Measurements from ENCODE around the gene PRDX5. TPM values are rescaled to one million over a fixed set of nuclear protein-coding genes. Genes with fewer than 3 reads are reported as not detected.

PRDX5 gene
- total RNA-seq, 1 donor from 2014 or later, result 217 TPM

GRCh38 chr11:64369440-64370421 is 51.8 kb downstream of the PRDX5 start:
- H3K27ac Mint-ChIP-seq (ENCODE audit: unreplicated experiment), result no peak overlapping the region
- no peaks in the 10 kb centered on the region for H3K4me1 Mint-ChIP-seq (ENCODE audit: unreplicated experiment)
- TF ChIP-seq, protein P1, sequence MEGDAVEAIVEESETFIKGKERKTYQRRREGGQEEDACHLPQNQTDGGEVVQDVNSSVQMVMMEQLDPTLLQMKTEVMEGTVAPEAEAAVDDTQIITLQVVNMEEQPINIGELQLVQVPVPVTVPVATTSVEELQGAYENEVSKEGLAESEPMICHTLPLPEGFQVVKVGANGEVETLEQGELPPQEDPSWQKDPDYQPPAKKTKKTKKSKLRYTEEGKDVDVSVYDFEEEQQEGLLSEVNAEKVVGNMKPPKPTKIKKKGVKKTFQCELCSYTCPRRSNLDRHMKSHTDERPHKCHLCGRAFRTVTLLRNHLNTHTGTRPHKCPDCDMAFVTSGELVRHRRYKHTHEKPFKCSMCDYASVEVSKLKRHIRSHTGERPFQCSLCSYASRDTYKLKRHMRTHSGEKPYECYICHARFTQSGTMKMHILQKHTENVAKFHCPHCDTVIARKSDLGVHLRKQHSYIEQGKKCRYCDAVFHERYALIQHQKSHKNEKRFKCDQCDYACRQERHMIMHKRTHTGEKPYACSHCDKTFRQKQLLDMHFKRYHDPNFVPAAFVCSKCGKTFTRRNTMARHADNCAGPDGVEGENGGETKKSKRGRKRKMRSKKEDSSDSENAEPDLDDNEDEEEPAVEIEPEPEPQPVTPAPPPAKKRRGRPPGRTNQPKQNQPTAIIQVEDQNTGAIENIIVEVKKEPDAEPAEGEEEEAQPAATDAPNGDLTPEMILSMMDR (IDR thresholded peaks at IDR 0.05), result no peak
- no peak for DNase-seq (ENCODE audit: extremely low spot score, unreplicated experiment)
- peaks cover 20% of the 10 kb centered on the region for H3K36me3 Mint-ChIP-seq (ENCODE audit: unreplicated experiment)
- H3K27me3 Mint-ChIP-seq (ENCODE audit: unreplicated experiment), result no peaks in the 10 kb centered on the region
- H3K9me3 Mint-ChIP-seq (ENCODE audit: unreplicated experiment), result no peaks in the 10 kb centered on the region
- no peak overlapping the region for H3K4me3 Mint-ChIP-seq (ENCODE audit: unreplicated experiment)

DNA sequence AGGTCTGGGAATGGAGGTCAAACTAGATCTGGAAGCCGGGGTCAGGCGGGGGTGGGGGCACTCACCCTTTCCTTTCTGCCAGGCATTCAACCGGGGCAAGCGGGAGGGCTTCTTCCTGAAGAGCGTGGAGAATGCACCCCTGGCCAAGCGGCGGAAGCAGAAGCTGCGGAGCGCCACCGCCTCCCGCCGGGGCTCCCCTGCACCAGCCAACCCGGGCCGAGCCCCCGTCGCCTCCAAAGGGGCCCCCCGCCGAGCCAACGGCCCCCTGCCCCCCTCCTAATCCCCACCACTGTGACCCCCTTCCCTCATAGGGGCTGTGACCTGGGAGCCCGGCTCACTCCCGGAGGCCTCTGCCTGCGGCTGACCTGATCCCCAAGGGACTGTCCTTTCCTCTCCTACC is 53.3 kb downstream of the PRDX5 start:
- Mint-ChIP-seq H3K27ac (ENCODE audit: unreplicated experiment) (no peak overlapping the region), H3K4me1 (ENCODE audit: unreplicated experiment) (no peaks in the 10 kb centered on the region), H3K27me3 (ENCODE audit: unreplicated experiment) (no peaks in the 10 kb centered on the region), H3K36me3 (ENCODE audit: unreplicated experiment) (peaks cover 16% of the 10 kb centered on the region), H3K9me3 (ENCODE audit: unreplicated experiment) (no peaks in the 10 kb centered on the region), H3K4me3 (ENCODE audit: unreplicated experiment) (no peak overlapping the region)
- TF ChIP-seq, protein P1 (IDR thresholded peaks at IDR 0.05), result no peak
- DNase-seq (ENCODE audit: extremely low spot score, unreplicated experiment), result no peak

Small RNA genes within 50 kb of the gene (microRNA-seq; reads per million reads assigned to microRNA genes)
- gene MIR1237 (ENCODE audit: unreplicated experiment), result not detected
- gene MIR7155 (ENCODE audit: unreplicated experiment), result not detected

Other genes starting within 250 kb of the PRDX5 start
- 22.3 and 29.6 TPM in 2 replicates for gene MACROD1, start 152.0 kb upstream of the PRDX5 start, total RNA-seq
- 109 and 115 TPM in 2 replicates for gene STIP1, start 131.9 kb upstream of the PRDX5 start, total RNA-seq
- 0.94 and 1.4 TPM in 2 replicates for gene FERMT3, start 111.4 kb upstream of the PRDX5 start, total RNA-seq
- 39.2 and 39.7 TPM in 2 replicates for gene TRPT1, start 91.9 kb upstream of the PRDX5 start, total RNA-seq
- gene NUDT22, start 91.8 kb upstream of the PRDX5 start, total RNA-seq, result 43.7 and 46.8 TPM in 2 replicates
- gene DNAJC4, start 87.6 kb upstream of the PRDX5 start, total RNA-seq, result 46.5 and 49.9 TPM in 2 replicates
- gene VEGFB, start 83.5 kb upstream of the PRDX5 start, total RNA-seq, result 205 and 217 TPM in 2 replicates
- gene FKBP2, start 77.0 kb upstream of the PRDX5 start, total RNA-seq, result 52.9 and 54.7 TPM in 2 replicates
- 270 and 286 TPM in 2 replicates for gene PPP1R14B, start 71.2 kb upstream of the PRDX5 start, total RNA-seq
- gene PLCB3, start 66.6 kb upstream of the PRDX5 start, total RNA-seq, result 30.2 and 32.0 TPM in 2 replicates
- gene BAD, start 33.5 kb upstream of the PRDX5 start, total RNA-seq, result 68.3 and 73.6 TPM in 2 replicates
- 68.0 and 71.4 TPM in 2 replicates for gene GPR137, start 32.3 kb upstream of the PRDX5 start, total RNA-seq
- 0.39 and 0.43 TPM in 2 replicates for gene KCNK4, start 26.8 kb upstream of the PRDX5 start, total RNA-seq
- not detected in 2 replicates for gene CATSPERZ, start 17.8 kb upstream of the PRDX5 start, total RNA-seq
- 32.7 and 37.4 TPM in 2 replicates for gene ESRRA, start 12.6 kb upstream of the PRDX5 start, total RNA-seq
- gene TRMT112, start 562 bp upstream of the PRDX5 start, total RNA-seq, result 159 and 174 TPM in 2 replicates
- 0.30 TPM in 1 of 2 replicates, not detected in the other for gene CCDC88B, start 22.1 kb downstream of the PRDX5 start, total RNA-seq
- 33.7 and 35.9 TPM in 2 replicates for gene RPS6KA4, start 41.0 kb downstream of the PRDX5 start, total RNA-seq
- gene SLC22A11, start 237.8 kb downstream of the PRDX5 start, total RNA-seq, result not detected in 2 replicates